Iris pigment epithelial cell (primary cell): ENCODE measurements around the gene FAM120A.

Experiments
- DNase-seq: peaks from one replicate; pipeline ENCODE4 v3.0.0-alpha.2; 2011; ENCODE audit warnings: low read depth

The FAM120A gene

GRCh38 chr9:93594041-93594756 lies 142.7 kb downstream of the FAM120A start:
- DNase-seq, result no peak

GRCh38 chr9:93595461-93595860 lies 144.0 kb downstream of the FAM120A start:
- no peak for DNase-seq

- no peak for DNase-seq
These were observed 144.4 kb downstream of the FAM120A start for GRCh38 chr9:93595861-93596365.

GRCh38 chr9:93596399-93596798 lies 144.9 kb downstream of the FAM120A start:
- no peak for DNase-seq

- no peak for DNase-seq
These were observed 145.7 kb downstream of the FAM120A start for GRCh38 chr9:93597142-93597706.

GRCh38 chr9:93597871-93598646 lies 146.6 kb downstream of the FAM120A start:
- DNase-seq, result no peak

GRCh38 chr9:93598647-93599241 lies 147.3 kb downstream of the FAM120A start:
- no peak for DNase-seq

- DNase-seq, result no peak
These were observed 148.3 kb downstream of the FAM120A start for GRCh38 chr9:93599571-93600403.

GRCh38 chr9:93600504-93600903 lies 149.0 kb downstream of the FAM120A start:
- no peak for DNase-seq

- no peak for DNase-seq
These were observed 149.6 kb downstream of the FAM120A start for GRCh38 chr9:93601063-93601462.

- no peak for DNase-seq
These were observed 150.2 kb downstream of the FAM120A start for GRCh38 chr9:93601666-93602065.

- DNase-seq, result no peak
These were observed 151.5 kb downstream of the FAM120A start for GRCh38 chr9:93603011-93603410.

- DNase-seq, result no peak
These were observed 152.4 kb downstream of the FAM120A start for GRCh38 chr9:93603906-93604326.

- DNase-seq, result no peak
These were observed 154.7 kb downstream of the FAM120A start for GRCh38 chr9:93606187-93606586.

GRCh38 chr9:93610206-93610605 lies 158.7 kb downstream of the FAM120A start:
- no peak for DNase-seq

- no peak for DNase-seq
These were observed 160.7 kb downstream of the FAM120A start for GRCh38 chr9:93612052-93612795.

- no peak for DNase-seq
These were observed 161.3 kb downstream of the FAM120A start for GRCh38 chr9:93612796-93613154.

- no peak for DNase-seq
These were observed 161.7 kb downstream of the FAM120A start for GRCh38 chr9:93613174-93613573.

- DNase-seq, result no peak
These were observed 162.3 kb downstream of the FAM120A start for GRCh38 chr9:93613791-93614190.

GRCh38 chr9:93614830-93615468 lies 163.5 kb downstream of the FAM120A start:
- DNase-seq, result no peak
